COLO668 (cell line): ENCODE measurements around the gene CFL2.
A peak's percentile ranks its signal among the peaks of the same experiment; 100 is the strongest.
"Not testable (repeated sequence)": the region's sequence is repeated elsewhere in the genome, so short reads cannot be mapped to it uniquely, and the experiment has no call there.

ENCODE experiments used
- DNase-seq: peaks from one replicate; lab custom pipeline; 2025; ENCODE audit not compliant: unreplicated experiment; lab: John Stamatoyannopoulos, UW

Gene CFL2

GRCh38 chr14:34714320-34715126, at the start of gene CFL2:
Gene CFL2, minus strand, starts transcription at chr14:34714593. Its CDS starts 53 bp downstream, at chr14:34714540.
- peak; percentile 92 for DNase-seq

GRCh38 chr14:34755215-34755614, 40.8 kb upstream of the CFL2 start:
- no peak for DNase-seq

DNA sequence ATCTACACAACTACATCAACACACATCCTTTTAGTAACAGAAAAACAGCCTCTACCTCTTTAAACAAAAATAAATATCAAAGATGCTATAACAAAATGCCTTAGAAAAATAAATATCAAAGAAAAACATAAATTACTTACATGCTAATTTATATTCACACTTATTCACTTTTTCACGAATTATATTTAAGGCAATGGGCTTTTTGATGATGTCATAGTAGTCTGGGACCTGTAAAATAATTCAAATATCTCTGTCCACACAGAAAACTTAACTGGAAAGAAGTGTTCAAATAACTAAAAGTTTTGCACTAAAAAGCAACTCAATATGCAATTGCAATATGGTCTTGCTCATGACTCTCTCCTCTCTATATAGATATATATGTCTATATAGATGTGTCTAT, 40.3 kb upstream of the CFL2 start:
- no peak for DNase-seq

DNA sequence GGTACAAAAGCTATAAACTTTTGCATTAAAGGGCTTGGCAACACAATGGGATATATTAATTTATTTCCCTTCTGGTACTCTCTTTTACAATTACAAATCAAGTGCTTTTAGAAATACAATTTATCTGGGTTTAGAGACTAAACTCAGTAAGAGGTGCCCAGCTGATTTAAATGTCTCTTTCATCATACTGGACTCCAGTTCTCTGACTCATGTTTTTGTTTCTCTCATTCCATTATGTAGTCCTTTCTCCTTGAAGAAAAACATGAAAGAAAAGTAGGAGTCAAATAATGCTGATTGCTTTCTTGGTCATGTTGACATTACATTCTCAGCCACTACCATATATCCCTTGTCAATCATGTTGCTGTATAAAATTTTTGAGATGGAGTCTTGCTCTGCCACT, 36.3 kb upstream of the CFL2 start:
- DNase-seq: no peak

DNA sequence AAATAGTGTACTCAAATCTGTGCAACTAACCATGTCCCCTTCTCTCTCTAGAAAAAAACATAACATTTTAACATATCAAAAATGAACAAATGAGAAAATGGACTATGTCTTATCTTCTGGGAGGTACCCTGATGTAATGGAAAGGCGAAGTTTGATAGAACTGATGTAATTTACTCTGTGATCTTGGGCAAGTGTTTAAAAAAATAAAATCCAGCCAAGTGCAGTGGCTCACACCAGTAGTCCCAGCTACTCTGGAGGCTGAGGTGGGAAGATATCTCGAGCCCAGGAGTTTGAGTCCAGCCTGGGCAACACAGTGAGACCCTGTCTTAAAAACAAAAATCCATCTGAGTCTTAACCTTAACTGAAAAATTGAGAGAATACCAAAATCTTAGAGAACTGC, 35.8 kb upstream of the CFL2 start:
- no peak for DNase-seq

DNA sequence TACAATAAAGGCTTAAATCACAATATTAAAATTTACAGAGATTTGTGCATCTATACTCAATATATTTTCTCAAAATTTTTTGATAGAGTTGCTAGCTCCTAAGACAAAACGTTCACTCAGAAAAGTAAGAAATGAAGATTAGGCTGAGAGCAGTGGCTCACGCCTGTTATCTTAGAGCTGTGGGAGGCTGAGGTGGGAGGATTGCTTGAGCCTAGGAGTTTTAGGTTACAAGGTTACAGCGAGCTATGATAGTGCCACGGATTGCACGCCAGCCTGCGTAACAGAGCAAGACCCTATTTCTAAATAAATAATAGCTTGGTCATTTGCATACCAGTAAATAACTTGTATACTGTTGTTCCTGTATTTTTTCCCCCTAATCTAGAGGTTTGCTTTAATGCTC, 35.0 kb upstream of the CFL2 start:
- no peak for DNase-seq

GRCh38 chr14:34742270-34743115, 28.1 kb upstream of the CFL2 start:
- no peak for DNase-seq

DNA sequence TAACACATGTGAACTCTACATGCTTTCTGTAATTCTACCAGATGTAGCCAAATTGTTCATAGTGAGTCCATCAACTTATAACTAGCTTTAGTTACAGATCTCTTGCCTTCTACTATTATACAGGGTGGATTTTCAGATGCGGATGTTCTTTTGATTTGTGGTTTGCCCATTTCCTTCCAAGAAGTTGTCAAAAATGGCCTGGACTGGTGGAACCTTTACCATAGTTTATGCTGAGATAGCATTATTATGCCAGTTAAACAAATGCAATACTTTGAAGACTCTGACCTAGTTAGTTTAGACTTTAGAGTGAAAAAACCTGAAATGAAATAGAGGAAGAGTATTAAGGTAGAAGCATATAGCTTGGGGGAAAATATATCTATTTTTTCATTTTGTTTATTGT, 27.4 kb upstream of the CFL2 start:
- no peak for DNase-seq

DNA sequence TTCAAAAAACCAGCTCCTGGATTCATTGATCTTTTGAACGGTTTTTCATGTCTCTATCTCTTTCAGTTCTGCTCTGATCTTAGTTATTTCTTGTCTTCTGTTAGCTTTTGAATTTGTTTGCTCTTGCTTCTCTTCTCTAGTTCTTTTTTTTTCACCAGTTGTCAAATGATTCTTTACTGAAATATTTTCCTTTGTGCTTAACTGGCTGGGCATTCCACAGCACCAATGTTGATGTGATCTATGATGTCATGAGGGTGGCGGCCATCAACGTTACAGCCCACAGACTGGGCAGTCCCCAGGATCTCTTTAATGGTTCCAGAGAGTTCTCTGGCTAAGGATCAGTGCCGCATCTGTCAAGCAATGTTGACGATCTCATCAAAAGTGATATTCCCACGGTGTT, 25.7 kb upstream of the CFL2 start:
- not testable (repeated sequence) for DNase-seq

GRCh38 chr14:34737079-34737478, 22.7 kb upstream of the CFL2 start:
- not testable (repeated sequence) for DNase-seq

GRCh38 chr14:34733245-34733644, 18.9 kb upstream of the CFL2 start:
- DNase-seq: no peak

DNA sequence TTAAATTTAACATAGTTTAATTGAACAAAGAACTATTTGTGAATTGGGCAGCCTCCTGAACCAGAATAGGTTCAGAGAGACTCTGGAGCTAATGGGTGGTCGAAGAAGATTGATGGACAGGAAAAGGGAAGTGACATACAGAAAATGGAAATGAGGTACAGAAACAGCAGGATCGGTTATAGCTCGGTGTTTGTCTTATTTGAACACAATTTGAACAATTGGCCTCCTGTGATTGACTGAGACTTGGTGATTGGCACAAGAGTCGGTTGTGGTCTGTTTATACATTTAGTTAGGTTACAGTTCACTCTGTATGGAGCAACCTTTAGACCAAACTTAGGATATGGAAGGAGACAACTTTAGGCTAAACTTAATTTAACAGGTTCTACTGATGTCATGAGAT, 18.4 kb upstream of the CFL2 start:
- no peak for DNase-seq

DNA sequence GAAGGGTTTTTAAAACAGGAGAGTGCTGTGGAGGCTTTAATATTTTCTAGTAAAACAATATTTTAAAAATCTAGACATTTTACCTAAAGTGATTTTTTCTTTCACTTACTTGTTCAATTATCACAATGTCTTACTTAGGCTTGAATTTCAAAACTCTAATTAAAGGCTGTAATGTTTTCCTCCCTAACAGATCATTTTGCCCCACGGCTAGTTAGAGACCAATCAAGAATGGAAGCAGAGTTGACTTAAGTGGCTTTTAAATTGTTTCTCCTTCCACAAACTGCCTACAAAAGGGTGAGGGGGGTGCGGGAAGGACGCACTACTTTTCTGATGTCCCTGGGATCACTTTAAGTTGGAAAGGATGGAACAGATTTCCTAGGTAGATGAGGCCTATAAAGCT, 9.5 kb upstream of the CFL2 start:
- DNase-seq: no peak

GRCh38 chr14:34722723-34723545, 8.5 kb upstream of the CFL2 start:
- peak; percentile 53 for DNase-seq

DNA sequence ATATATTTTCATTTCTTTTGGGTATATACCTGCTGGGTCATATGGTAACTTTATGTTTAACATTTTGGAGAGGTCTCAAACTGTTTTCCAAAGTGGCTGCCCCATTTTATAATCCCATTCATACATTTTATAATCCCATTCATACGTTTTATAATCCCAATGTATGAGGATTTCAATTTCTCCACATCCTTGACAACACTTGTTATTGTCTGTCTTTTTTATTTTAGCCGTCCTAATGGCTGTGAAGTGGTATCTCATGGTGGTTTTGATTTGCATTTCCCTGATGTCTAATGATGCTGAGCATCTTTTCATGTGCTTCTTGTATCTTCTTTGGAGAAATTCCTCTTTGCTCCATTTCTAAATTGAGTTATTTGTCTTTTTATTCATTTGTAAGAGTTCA, 6.7 kb upstream of the CFL2 start:
- DNase-seq: no peak

GRCh38 chr14:34718750-34719304, 4.4 kb upstream of the CFL2 start:
- no peak for DNase-seq

- no peak for DNase-seq
Observed at GRCh38 chr14:34715127-34715863, 902 bp upstream of the CFL2 start.

DNA sequence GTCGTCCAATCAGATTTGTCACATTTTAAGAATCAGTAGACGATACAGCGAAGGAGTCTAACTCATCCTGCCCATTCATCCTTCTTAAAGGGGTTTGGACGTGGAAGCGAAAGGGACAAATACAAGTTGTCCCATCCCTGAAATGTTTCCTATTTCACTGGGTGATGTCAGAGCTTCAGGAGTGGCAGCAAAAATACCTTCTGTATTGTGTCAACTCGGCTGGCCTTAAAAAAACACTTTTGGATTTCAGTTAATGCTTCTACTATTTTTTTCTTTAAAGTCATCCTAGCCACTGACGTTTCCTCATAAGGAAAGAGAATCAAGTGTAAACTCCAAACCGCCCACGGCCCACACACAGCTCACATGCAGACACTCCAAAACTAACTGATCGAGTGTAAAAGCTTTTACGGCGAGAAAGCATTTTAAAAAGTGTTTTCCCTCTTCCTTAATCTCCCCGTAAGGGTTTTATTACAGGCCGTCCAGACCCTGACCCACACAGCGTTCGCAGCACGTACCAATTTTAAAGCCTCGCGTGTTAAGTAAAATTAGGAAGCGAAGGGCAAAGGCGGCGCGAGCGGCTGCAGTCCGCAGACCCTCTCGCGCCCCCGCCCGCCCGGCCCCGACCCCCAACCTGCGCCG, 593 bp downstream of the CFL2 start:
- peak; percentile 44 for DNase-seq

DNA sequence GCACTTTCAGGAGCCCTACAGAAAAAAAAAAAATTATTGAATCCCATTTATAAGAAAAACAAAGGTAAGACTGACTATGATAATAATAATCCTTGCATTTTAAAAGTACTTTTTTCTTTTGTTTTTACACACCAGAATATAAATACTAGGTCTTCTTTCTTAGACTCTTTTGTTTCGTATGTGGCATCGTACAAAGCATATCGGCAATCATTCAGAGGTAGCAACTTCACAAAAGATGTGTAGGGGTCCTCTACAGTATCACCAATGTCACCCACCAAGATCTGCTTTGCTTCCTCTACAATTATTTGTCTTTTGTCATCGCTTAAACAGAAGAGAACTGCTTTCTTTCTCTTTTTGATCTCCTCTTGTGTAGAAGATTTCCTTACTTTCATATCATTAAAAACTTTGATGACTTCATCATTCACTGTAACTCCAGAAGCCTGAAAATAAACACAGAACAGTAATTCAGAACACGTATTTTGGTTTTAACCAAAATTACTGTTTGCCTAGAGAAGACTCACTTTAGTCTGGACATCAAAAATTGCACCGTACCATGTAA, 1.2 kb downstream of the CFL2 start:
- DNase-seq: no peak
